Endometrium (tissue), 2 donors: ENCODE results near the gene PPDPF.
"Not testable (repeated sequence)": the region's sequence is repeated elsewhere in the genome, so short reads cannot be mapped to it uniquely, and the experiment has no call there.

Experiments used
- FAIRE-seq: peaks from 2 replicates; lab custom pipeline; 2012; peaks lifted over from hg19 to GRCh38; lab: Jason Lieb, UNC
- donor health status: control.
- donor health status: control.

The PPDPF gene

DNA sequence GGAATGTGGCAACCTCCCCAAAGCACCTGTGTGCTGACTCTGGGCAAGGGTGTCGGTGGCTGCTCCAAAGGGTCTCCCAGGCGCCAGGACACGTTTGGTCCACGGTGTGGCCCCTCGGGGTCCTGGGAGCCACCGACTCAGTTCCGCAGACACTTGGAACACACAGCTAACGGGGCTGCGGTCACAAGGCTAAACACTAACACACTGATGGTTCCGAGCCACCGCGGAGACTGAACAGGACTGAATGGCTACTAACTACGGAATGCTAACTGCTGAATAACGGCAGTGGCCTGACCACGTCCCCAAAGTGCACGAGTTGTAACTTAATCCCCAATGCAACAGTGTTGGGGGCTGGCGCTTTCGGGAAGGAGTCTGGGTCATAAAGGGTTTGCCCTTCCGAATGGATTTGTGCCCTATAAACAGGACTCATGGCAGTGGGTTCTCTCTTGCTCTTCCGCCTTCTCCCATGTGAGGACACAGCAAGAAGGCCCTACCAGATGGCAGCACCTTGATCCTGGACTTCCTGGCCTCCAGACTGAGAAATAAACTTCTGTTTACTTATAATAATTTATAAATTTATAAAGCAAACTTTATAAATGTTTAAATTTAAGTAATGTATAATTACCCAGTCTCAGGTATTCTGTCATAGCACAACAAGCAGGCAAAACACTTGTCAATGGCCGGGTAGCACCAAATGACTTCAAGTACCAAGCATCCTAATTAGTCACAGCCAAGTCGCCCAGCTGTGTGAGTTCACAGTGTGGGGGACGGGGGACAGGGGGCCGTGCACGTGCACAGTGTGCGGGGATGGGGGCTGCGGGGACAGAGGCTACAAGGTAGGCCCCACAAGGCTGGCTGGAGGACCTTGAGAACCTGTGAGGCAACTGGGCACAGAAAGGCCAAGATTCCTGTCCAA is 19.4 kb upstream of the PPDPF start:
- no peak for FAIRE-seq

- no peak for FAIRE-seq
Measured at GRCh38 chr20:63501818-63502670, 18.5 kb upstream of the PPDPF start.

DNA sequence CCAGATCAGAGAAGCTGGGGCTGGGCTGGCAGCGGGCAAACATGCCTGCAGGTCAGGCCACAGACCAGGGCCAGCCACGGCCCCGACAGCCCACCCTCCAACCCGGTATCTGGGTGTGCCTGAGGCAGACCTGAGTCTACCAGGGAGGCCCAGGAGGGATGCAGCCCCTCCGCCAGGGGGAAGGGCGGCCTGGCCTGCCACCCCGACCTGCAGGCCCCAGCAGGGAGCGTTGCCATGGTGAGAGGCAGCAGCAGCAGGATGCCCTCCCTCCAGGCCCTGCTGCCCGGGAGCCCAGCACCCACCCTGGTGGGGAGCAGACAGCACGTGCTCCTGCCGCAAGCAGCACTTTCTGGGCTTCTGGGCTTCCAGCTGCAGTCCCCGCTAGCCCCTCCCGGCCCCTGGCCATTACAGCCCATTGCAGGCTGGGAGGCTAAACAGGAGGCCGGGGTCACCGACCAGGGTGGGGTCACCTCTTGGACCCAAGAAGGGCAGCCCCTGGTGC is 17.8 kb upstream of the PPDPF start:
- FAIRE-seq, result no peak

DNA sequence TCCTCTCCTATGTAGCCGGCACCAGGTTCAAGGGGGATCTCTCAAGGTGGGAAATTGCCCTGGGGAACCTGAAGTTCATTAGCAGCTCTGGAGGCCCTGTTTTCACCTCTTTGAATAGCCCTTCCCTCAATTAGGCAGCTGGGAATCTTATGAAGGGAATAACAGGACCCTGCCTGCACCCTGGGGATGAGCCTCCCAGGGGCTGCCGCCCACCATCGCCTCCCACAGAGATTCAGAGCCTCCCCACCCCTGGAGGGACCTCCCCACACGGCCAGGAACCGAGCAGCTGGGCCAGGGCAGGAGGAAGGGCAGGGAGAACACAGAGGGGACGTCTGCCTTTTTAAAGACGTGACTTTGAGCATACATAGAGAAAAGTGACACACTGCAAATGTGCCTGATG is 17.0 kb upstream of the PPDPF start:
- no peak for FAIRE-seq

- no peak for FAIRE-seq
Measured at GRCh38 chr20:63504642-63505041, 15.9 kb upstream of the PPDPF start.

- no peak for FAIRE-seq
Measured at GRCh38 chr20:63505281-63505680, 15.3 kb upstream of the PPDPF start.

DNA sequence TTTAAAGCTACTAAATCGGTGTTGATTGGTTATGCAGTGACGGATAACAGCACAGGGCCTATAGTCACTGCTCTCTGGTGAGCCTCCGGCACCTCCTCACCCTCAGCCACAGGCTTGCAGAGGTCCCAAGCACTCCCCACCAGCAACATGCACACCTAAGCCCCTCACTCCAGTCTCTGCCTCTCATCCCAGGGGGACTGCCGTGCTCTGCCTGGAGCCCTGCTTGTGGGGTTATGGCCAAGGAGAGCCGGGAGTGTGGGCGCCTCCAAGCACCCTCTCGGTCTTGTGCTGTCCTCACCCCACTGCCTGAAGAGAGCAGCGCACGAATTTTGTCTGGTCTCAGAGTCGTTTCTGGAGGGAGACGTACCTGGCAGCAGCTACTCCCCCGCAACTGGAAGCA is 14.8 kb upstream of the PPDPF start:
- FAIRE-seq, result no peak

GRCh38 chr20:63507083-63507743 is 13.4 kb upstream of the PPDPF start:
- no peak for FAIRE-seq

DNA sequence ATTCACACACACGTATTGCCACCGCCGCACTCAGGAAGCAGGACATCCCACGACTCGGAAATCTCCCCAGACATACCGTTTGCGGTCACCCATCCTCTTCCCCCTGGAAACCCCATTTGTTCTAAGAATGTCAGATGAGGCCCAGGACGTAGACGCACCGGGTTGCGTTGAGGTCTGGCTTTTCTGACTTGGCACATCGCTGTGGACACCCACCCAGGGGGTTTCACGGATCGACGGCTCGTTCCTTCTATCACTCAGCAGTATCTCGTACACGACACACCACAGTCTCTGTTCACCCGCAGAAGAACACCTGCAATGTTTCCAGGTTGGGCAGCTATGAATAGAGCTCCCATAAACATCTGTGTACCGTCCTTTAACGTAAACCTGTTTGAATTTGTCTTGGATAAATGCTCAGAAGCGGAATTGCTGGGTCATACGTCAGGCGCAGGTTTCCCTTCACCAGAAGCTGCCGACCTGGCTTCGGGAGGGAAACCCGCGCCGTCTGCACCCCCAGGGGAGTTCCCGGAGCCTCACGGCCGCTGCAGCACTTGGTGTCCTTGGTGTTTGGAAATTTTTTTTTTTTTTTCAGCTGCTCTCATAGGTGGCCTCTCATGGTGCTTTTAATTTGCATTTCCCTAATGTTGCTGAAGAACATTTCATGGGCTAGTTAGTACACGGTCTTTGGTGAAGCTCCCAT is 12.3 kb upstream of the PPDPF start:
- no peak for FAIRE-seq

DNA sequence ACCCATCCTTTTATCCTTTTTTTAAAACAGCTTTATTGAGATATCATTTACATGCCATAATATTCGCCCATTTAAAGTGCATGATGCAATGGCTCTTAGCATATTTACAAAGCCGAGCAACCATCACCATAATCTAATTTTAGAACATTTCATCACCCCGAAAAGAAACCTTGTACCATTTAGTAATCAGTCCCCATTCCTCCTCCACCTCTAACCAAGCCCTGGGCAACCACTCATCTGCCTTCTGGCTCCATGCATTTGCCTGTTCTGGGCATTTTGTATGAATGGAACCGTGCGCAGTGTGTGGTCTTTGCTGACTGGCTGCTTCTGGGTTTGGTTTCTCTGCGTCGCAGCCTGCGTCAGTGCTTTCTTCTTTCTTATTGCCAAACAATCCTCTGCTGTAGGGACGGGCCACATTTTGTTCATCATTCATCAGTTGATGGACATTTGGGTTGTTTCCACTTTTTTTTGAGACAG is 11.4 kb upstream of the PPDPF start:
- no peak for FAIRE-seq

- no peak for FAIRE-seq
Measured at GRCh38 chr20:63513207-63513606, 7.4 kb upstream of the PPDPF start.

DNA sequence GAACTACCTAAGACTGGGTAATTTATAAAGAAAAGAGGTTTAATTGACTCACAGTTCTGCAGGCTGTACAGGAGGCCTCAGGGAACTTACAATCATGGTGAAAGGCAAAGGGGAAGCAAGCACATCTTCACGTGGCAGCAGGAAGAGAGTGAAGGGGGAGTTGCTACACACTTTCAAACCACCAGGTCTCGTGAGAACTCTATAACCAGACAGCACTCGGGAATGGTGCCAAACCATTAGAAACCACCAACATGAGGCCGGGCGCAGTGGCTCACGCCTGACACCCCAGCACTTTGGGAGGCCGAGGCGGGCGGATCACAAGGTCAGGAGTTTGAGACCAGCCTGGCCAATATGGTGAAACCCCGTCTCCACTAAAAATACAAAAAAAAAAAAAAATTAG is 6.0 kb upstream of the PPDPF start:
- FAIRE-seq, result not testable (repeated sequence)

GRCh38 chr20:63517376-63518309 is 2.9 kb upstream of the PPDPF start:
- FAIRE-seq, result no peak

DNA sequence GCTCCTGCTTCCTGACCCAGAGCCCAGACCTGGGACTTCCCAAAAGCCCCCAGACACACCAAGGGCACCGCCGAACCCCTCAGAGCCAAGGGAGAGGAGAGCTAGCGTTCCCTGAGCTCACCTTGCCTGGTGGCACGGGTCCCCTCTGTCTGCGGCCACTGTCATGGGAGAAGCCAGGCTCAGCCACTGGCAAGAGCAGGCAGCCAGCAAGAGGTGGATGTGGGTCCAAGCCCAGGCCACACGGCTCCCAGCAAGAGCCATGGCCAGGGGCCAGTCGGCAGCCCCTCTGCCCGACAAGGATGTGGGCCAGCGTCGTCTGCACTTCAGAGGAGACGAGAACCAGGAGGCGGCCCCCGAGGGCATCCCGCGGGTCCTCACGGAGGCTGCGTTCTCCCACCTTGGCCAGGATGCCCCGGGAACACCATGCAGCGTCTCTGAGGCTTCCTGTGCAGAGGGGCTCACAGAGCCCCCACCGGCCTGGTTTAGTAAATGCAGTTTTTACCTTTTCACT is 2.2 kb upstream of the PPDPF start:
- no peak for FAIRE-seq

GRCh38 chr20:63518946-63519667 is 1.5 kb upstream of the PPDPF start:
- no peak for FAIRE-seq

DNA sequence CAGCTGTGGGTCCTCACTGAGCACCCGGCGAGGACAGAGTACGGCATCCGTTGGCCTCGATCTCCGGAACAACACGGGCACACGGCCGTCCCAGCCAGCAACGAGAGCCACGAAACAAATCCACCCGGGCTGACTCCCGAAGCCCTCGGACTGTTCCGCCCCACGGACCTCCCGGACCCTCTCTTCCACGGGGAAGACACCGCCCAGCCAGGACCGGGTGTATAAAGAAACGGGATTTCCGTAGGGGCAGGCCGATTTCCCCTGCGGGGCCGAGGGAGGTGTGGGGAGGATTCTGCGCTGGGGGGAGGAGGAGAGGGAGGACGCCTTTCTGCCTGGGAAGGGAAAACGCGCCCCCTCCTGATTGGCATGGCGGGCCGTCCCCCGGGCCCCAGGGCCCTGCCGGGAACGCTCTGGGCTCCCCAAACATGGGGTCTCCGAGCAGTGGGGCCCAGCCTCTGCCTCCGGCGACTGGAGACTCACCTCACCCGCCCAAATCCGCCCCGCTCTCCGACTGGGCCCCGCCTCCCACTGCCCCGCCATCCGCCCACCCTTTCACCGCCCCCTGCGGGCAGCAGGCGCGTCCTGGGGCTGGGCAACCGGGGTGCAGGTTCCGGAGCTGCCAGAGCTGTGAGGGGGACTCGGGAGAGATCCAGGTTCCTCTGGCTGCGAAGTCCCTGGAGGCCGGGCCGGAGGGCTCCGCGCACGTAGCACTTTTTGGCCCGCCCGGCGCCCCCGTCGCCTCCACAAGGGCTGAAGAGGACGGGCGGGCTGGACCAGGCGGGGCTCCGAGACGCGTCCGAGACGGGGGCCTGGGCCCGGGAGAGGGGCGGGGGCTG is 679 bp upstream of the PPDPF start:
- FAIRE-seq, result no peak

- no peak for FAIRE-seq
Measured at GRCh38 chr20:63520934-63521601, 503 bp downstream of the PPDPF start.

- no peak for FAIRE-seq
Measured at GRCh38 chr20:63521602-63522001, 1.0 kb downstream of the PPDPF start.
